TTC549 (cell line): ENCODE data around the gene IFT52.

Experiments used
- FAIRE-seq: peaks from 2 replicates; lab custom pipeline; 2012; peaks lifted over from hg19 to GRCh38; lab: Jason Lieb, UNC

The IFT52 gene

DNA sequence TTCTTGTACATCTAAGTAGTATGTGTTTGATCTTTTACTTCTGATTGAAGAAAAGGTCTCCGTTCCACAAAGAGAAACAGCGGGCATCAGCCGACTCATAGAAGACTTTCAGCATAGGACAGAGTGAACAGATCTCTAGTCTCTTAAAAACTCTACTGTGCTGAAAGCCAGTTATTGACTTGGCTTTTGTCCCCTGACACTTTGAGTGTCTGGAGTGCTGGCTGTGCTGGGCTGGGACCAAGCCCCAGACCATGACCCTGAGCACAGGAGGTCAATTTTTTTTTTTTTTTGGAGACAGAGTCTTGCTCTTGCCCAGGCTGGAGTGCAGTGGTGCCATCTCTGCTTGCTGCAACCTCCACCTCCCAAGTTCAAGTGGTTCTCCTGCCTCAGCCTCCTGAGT is 104.0 kb downstream of the IFT52 start:
- no peak for FAIRE-seq

DNA sequence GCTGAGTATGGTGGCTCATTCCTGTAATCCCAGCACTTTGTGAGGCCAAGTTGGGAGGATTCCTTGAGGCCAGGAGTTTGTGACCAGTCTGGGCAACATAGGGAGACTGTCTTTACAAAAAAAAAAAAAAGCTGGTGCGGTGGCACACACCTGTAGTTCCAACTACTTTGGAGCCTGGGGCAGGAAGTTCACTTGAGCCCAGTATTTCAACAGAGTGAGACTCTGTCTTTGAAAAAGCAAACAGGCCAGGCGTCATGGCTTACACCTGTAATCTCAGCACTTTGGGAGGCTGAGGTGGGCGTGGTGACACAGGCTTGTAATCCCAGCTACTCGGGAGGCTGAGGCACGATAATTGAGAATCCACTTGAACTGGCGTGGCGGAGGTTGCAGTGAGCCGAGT is 104.8 kb downstream of the IFT52 start:
- FAIRE-seq, result no peak
